PC-3 (cell line): ENCODE results near the gene NUTM1. TPM values are rescaled to one million over a fixed set of nuclear protein-coding genes. Genes with fewer than 3 reads are reported as not detected.

Experiments
- ATAC-seq: fragments of 200-7000 bp; cut with Tn5 transposase; 2 replicates; pipeline ENCODE4 v1.9.1; 2020; ENCODE audit warnings: mild to moderate bottlenecking, moderate library complexity
- BruUV-seq: library from RNA; stranded (reverse); fragments of 400-500 nt; replicated peaks from 2 replicates; lab custom pipeline; 2021; lab: Mats Ljungman, UMichigan
- CTCF ChIA-PET: fragments of 300-600 bp; sonication (Branson Sonifier 250); formaldehyde crosslinking; loops from one replicate; lab custom pipeline; 2022; ENCODE audit warnings: antibody characterized with exemption; lab: Charles Lee
- POLR2A ChIA-PET: fragments of 300-600 bp; sonication (Branson Sonifier 250); formaldehyde crosslinking; loops from one replicate; lab custom pipeline; 2022; ENCODE audit warnings: antibody characterized with exemption; ENCODE audit not compliant: unreplicated experiment; lab: Charles Lee
- DNase-seq: peaks from one replicate; pipeline ENCODE4 v3.0.0-alpha.2; 2015
- H2AFZ ChIP-seq: fragments of 300-600 bp; sonication (generic); 2 replicates; pipeline ENCODE4 v1.6.0; 2016; ENCODE audit warnings: antibody characterized with exemption, low read length
- H3F3A ChIP-seq: fragments of 300-600 bp; sonication (generic); one replicate; pipeline ENCODE4 v1.6.0; 2017; ENCODE audit warnings: antibody characterized with exemption, low read length, control low read depth, mild to moderate bottlenecking; ENCODE audit not compliant: unreplicated experiment
- H3K27ac ChIP-seq: fragments of 300-600 bp; sonication (generic); 2 replicates; pipeline ENCODE4 v1.5.1; 2016; ENCODE audit warnings: mild to moderate bottlenecking, low read length
- H3K27me3 ChIP-seq: fragments of 300-600 bp; sonication (generic); 2 replicates; pipeline ENCODE4 v1.6.1; 2016; ENCODE audit warnings: low read length, mixed read lengths
- H3K36me3 ChIP-seq: fragments of 300-600 bp; sonication (generic); 2 replicates; pipeline ENCODE4 v1.6.1; 2016; ENCODE audit warnings: low read depth, mixed run types, low read length, mixed read lengths
- H3K4me1 ChIP-seq: fragments of 300-600 bp; sonication (generic); 2 replicates; pipeline ENCODE4 v1.5.1; 2016; ENCODE audit warnings: low read length; ENCODE audit not compliant: insufficient read depth
- H3K4me2 ChIP-seq: fragments of 300-600 bp; sonication (generic); 2 replicates; pipeline ENCODE4 v1.6.0; 2016; ENCODE audit warnings: low read length
- H3K4me3 ChIP-seq: fragments of 300-600 bp; sonication (generic); 2 replicates; pipeline ENCODE4 v1.5.1; 2016; ENCODE audit warnings: mild to moderate bottlenecking, low read length, mixed read lengths
- H3K79me2 ChIP-seq: fragments of 300-600 bp; sonication (generic); 2 replicates; pipeline ENCODE4 v1.6.1; 2017; ENCODE audit warnings: low read length, mixed read lengths
- H3K9ac ChIP-seq: fragments of 300-600 bp; sonication (generic); 2 replicates; pipeline ENCODE4 v1.6.0; 2016; ENCODE audit warnings: mild to moderate bottlenecking, low read length
- H3K9me2 ChIP-seq: fragments of 300-600 bp; sonication (generic); replicated peaks from 2 replicates; pipeline ENCODE4 v1.6.1; 2016; ENCODE audit warnings: mixed run types, low read length, mixed read lengths
- H3K9me3 ChIP-seq: fragments of 300-600 bp; sonication (generic); 2 replicates; pipeline ENCODE4 v1.6.1; 2016; ENCODE audit warnings: low read length, mixed read lengths
- H4K20me1 ChIP-seq: fragments of 300-600 bp; sonication (generic); 2 replicates; pipeline ENCODE4 v1.6.1; 2016; ENCODE audit warnings: low read length, mixed read lengths
- CTCF ChIP-seq: fragments of 300-600 bp; sonication (generic); conservative IDR thresholded peaks from 2 replicates; pipeline ENCODE4 v1.5.1; 2017; ENCODE audit warnings: antibody characterized with exemption, low read depth, mild to moderate bottlenecking, low read length
- EZH2 ChIP-seq: fragments of 300-600 bp; sonication (generic); IDR thresholded peaks from one replicate; pipeline ENCODE4 v1.6.1; 2017; ENCODE audit warnings: antibody characterized with exemption, mild to moderate bottlenecking, low read length; ENCODE audit not compliant: unreplicated experiment
- EZH2phosphoT487 ChIP-seq: fragments of 300-600 bp; sonication (generic); IDR thresholded peaks from 2 replicates; pipeline ENCODE4 v1.6.1; 2018; ENCODE audit warnings: mild to moderate bottlenecking, antibody characterized with exemption, low read length, borderline replicate concordance
- intact Hi-C: fragments of 100-400 bp; cut with micrococcal nuclease; formaldehyde crosslinking; loops from 2 replicates; pipeline ENCODE4 v1.9.0; 2023
- total RNA-seq: library from RNA; depleted of rRNA; stranded (reverse); fragments of >200 nt; gene quantifications from 2 replicates; pipeline ENCODE4 v1.2.3, GENCODE V29; 2014

NUTM1 gene
- total RNA-seq, 1 experiment from 2014 or later: 0.04 TPM

- Histone ChIP-seq H4K20me1 (no peaks in the 10 kb centered on the region), H3K79me2 (no peaks in the 10 kb centered on the region), H3K4me3 (no peak overlapping the region), H3K9me2 (no peaks in the 10 kb centered on the region), H3K4me1 (no peaks in the 10 kb centered on the region), H2AFZ (no peak overlapping the region), H3K27ac (no peak overlapping the region), H3K9me3 (no peaks in the 10 kb centered on the region), H3K9ac (no peak overlapping the region), H3K27me3 (no peaks in the 10 kb centered on the region), H3K36me3 (peaks cover 10% of the 10 kb centered on the region; the same call in 1 of the 2 replicates), H3F3A (no peaks in the 10 kb centered on the region), H3K4me2 (no peak overlapping the region)
- ATAC-seq: no peak
- no TSS peak for BruUV-seq
- TF ChIP-seq CTCF (no peak), EZH2 (no peak), EZH2phosphoT487 (no peak)
- CTCF ChIA-PET: no interaction called here
- intact Hi-C loops: no loop called here
- POLR2A ChIA-PET: no interaction called here
- no peak for DNase-seq
Measured at GRCh38 chr15:34353627-34354026, 10.5 kb downstream of the NUTM1 start.

GRCh38 chr15:34354286-34354685 is 11.2 kb downstream of the NUTM1 start:
- DNase-seq (no peak), ATAC-seq (no peak)
- Histone ChIP-seq H4K20me1 (0 out of 2 replicates have a peak, but pooled peaks cover under 1% of the 10 kb centered on the region), H3K27ac (no peak overlapping the region), H3K9me3 (no peaks in the 10 kb centered on the region), H2AFZ (no peak overlapping the region), H3K9me2 (no peaks in the 10 kb centered on the region), H3K36me3 (peaks cover 15% of the 10 kb centered on the region; the same call in 1 of the 2 replicates), H3K4me1 (peaks cover 5% of the 10 kb centered on the region), H3K4me3 (no peak overlapping the region), H3F3A (no peaks in the 10 kb centered on the region), H3K79me2 (no peaks in the 10 kb centered on the region), H3K4me2 (no peak overlapping the region), H3K27me3 (no peaks in the 10 kb centered on the region), H3K9ac (no peak overlapping the region)
- TF ChIP-seq CTCF: no peak
- no peak for TF ChIP-seq EZH2
- no peak for TF ChIP-seq EZH2phosphoT487
- CTCF ChIA-PET: no interaction called here
- intact Hi-C loops: no loop called here
- no TSS peak for BruUV-seq
- POLR2A ChIA-PET: no interaction called here

- peaks cover 14% of the 10 kb centered on the region for H3K4me1 ChIP-seq
- peaks cover 22% of the 10 kb centered on the region; the same call in 1 of the 2 replicates for H3K36me3 ChIP-seq
- H3F3A ChIP-seq: no peaks in the 10 kb centered on the region
- intact Hi-C loops: no loop called here
- ChIA-PET CTCF (no interaction called here), POLR2A (no interaction called here)
- H3K9ac ChIP-seq: no peak overlapping the region
- H3K79me2 ChIP-seq: no peaks in the 10 kb centered on the region
- H3K27me3 ChIP-seq: no peaks in the 10 kb centered on the region
- no peak overlapping the region for H3K27ac ChIP-seq
- no peak overlapping the region for H3K4me2 ChIP-seq
- no peaks in the 10 kb centered on the region for H3K9me3 ChIP-seq
- H4K20me1 ChIP-seq: 0 out of 2 replicates have a peak, but pooled peaks cover 8% of the 10 kb centered on the region
- no peaks in the 10 kb centered on the region for H3K9me2 ChIP-seq
- no peak for DNase-seq
- ATAC-seq: no peak
- no TSS peak for BruUV-seq
- no peak overlapping the region for H2AFZ ChIP-seq
- TF ChIP-seq EZH2 (no peak), CTCF (no peak)
- no peak overlapping the region for H3K4me3 ChIP-seq
Measured at GRCh38 chr15:34355241-34355640, 12.1 kb downstream of the NUTM1 start.
